Measurements from ENCODE around the gene TENM3.

- TF ChIP-seq CTCF (IDR thresholded peaks at IDR 0.05) = no peak
- TF ChIP-seq POLR2A (IDR thresholded peaks at IDR 0.05) = no peak
Measured at GRCh38 chr4:182538031-182538430, 294.8 kb downstream of the TENM3 start.

All from Peyer's patch (tissue), 4 donors.